Right atrium auricular region (tissue), 2 donors: ENCODE measurements around the gene TRERF1. TPM values are rescaled to one million over a fixed set of nuclear protein-coding genes. Genes with fewer than 3 reads are reported as not detected.

Experiments used
- DNase-seq: peaks from one replicate; pipeline ENCODE4 v3.0.0-alpha.2; 2019; ENCODE audit warnings: low spot score
- H3K27ac ChIP-seq, 2 donors: fragments of 200-600 bp; sonication (generic); 1 replicate in 1 of 2; 2 replicates in 1 of 2; pipeline ENCODE4 v1.5.1; 2016 to 2019
- H3K27me3 ChIP-seq, 2 donors: fragments of 200-600 bp; sonication (generic); one replicate each; pipeline versions ENCODE4 v1.5.1 to v1.6.0; 2017 to 2019
- H3K36me3 ChIP-seq: fragments of 200-600 bp; sonication (generic); one replicate; pipeline ENCODE4 v1.5.1; 2016
- H3K4me1 ChIP-seq, 2 donors: fragments of 200-600 bp; sonication (generic); one replicate each; pipeline versions ENCODE4 v1.5.1 to v1.6.0; 2017 to 2019
- H3K4me3 ChIP-seq, 2 donors: fragments of 200-600 bp; sonication (generic); 1 replicate in 1 of 2; 2 replicates in 1 of 2; pipeline ENCODE4 v1.5.1; 2017 to 2019; ENCODE audit warnings: mild to moderate bottlenecking in 1 of 2, moderate library complexity in 1 of 2
- H3K9me3 ChIP-seq, 2 donors: fragments of 200-600 bp; sonication (generic); one replicate each; pipeline ENCODE4 v1.5.1; 2019
- total RNA-seq, 2 donors: library from RNA; depleted of rRNA; stranded (reverse); fragments of >200 nt; gene quantifications; one replicate each; pipeline ENCODE4 v1.1.0, GENCODE V29; 2016
- TF ChIP-seq, protein P1 (sequence below), 2 donors: fragments of 200-600 bp; sonication (generic); IDR thresholded peaks; one replicate each; pipeline ENCODE4 v1.5.1; 2019; ENCODE audit warnings: antibody characterized with exemption in 2 of 2

Gene TRERF1
- total RNA-seq, 2 donors from 2014 or later: 1.9 to 2.5 TPM

DNA sequence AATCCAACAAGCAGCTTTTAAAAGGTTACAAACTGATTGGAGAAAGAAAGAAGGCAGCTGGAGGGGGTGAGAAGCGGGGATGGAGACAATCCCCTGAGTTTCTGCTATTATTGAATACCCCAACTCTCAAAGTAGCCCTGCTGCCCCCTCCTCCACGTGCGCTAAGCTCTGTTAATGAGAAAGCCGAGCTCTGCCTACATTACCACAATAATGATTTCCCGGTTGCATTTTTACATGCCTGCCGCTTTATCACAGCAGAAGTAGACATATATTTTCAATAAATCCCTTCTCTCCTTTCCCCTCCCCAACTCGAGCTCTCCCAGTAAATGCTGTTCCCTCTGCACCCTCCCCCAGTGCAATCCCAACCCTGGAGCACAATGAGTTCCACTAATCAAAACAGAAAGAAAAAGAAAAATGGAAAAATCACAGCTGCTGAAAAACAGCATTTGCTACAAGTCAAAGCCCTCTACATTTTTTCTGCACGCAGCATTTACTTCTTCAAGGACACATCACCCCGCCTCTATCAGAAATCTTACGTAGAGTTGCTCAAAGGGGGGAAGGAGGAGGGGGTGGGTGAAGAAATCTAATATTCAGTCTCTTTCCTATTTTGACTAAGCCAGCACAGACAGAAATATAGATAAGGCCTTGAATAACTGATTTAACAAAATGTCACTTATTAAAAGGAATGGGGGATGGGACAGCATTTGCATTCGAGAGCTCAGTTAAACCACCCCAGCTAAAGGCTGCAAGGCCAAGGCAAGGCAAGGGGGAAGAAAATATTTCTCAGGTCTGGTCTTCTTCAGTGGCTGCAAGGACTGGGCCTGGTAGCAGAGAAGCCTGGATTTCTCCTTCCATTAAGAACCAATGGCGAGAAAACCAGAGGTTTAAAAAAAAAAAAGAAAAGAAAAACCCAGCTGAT is 10.7 kb downstream of the TRERF1 start:
- no peaks in the 10 kb centered on the region for H3K9me3 ChIP-seq
- DNase-seq: no peak
- peak overlapping the region in 1 of 2 donors; percentile 4 for H3K4me3 ChIP-seq
- no peaks in the 10 kb centered on the region for H3K36me3 ChIP-seq
- H3K27me3 ChIP-seq: no peaks in the 10 kb centered on the region
- H3K4me1 ChIP-seq: peaks cover 0 to 27% of the 10 kb centered on the region in 2 donors
- peak overlapping the region; percentile 62 to 72 for H3K27ac ChIP-seq
- TF ChIP-seq, protein P1, sequence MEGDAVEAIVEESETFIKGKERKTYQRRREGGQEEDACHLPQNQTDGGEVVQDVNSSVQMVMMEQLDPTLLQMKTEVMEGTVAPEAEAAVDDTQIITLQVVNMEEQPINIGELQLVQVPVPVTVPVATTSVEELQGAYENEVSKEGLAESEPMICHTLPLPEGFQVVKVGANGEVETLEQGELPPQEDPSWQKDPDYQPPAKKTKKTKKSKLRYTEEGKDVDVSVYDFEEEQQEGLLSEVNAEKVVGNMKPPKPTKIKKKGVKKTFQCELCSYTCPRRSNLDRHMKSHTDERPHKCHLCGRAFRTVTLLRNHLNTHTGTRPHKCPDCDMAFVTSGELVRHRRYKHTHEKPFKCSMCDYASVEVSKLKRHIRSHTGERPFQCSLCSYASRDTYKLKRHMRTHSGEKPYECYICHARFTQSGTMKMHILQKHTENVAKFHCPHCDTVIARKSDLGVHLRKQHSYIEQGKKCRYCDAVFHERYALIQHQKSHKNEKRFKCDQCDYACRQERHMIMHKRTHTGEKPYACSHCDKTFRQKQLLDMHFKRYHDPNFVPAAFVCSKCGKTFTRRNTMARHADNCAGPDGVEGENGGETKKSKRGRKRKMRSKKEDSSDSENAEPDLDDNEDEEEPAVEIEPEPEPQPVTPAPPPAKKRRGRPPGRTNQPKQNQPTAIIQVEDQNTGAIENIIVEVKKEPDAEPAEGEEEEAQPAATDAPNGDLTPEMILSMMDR (IDR thresholded peaks at IDR 0.05): no peak

- Histone ChIP-seq H3K27ac (peak overlapping the region; percentile 62 to 72), H3K9me3 (no peaks in the 10 kb centered on the region), H3K27me3 (no peaks in the 10 kb centered on the region), H3K4me1 (peaks cover 0 to 27% of the 10 kb centered on the region in 2 donors), H3K36me3 (no peaks in the 10 kb centered on the region), H3K4me3 (no peak overlapping the region)
- no peak for DNase-seq
- TF ChIP-seq, protein P1 (IDR thresholded peaks at IDR 0.05): no peak
These were observed 11.7 kb downstream of the TRERF1 start for GRCh38 chr6:42440027-42440426.

- Histone ChIP-seq H3K4me1 (peaks cover 0 to 20% of the 10 kb centered on the region in 2 donors), H3K27me3 (no peaks in the 10 kb centered on the region), H3K4me3 (no peak overlapping the region), H3K36me3 (no peaks in the 10 kb centered on the region), H3K9me3 (peaks cover 2 to 9% of the 10 kb centered on the region in 2 donors), H3K27ac (no peak overlapping the region)
- no peak for DNase-seq
- TF ChIP-seq, protein P1 (IDR thresholded peaks at IDR 0.05): no peak
These were observed 14.9 kb downstream of the TRERF1 start for GRCh38 chr6:42436825-42437224.

DNA sequence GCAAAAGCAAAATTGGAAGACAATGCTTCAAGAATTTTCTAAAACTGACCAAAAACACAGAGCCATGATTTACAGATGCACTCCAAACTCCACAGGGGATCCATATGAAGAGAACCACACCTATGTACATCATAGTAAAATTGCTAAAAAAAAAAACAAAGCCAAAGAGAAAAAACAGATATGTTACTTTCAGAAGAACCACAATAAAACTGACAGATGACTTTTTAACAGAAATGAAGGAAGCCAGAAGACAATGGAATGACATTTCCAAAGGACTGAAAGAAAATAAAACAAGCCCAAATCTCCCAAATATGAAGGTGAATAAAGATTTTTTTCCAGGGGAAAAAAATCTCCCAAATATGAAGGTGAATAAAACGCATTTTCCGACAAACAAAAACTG is 17.5 kb downstream of the TRERF1 start:
- Histone ChIP-seq H3K4me1 (peaks cover 0 to under 1% of the 10 kb centered on the region in 2 donors), H3K36me3 (no peaks in the 10 kb centered on the region), H3K27me3 (no peaks in the 10 kb centered on the region), H3K27ac (no peak overlapping the region), H3K4me3 (no peak overlapping the region), H3K9me3 (peaks cover 2 to 9% of the 10 kb centered on the region in 2 donors)
- TF ChIP-seq, protein P1 (IDR thresholded peaks at IDR 0.05): no peak
- no peak for DNase-seq

DNA sequence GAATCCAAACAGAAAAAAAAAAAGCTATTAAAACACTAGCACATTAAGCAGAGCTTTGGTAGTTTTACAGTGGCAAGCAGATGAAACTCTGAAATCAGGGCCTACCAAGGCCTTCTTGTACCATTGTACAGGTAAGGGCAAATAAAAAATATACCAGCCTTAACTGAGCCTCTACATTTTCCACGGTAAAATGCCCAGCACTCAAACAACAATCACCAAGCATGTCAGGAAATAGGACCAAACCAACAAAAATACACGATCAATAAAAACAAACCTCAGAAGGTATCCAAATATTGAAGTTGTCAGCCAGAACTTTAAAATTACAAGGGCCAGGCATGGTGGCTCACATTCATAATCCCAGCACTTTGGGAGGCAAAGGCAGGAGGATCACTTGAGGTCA is 18.3 kb downstream of the TRERF1 start:
- H3K9me3 ChIP-seq: peaks cover 2 to 9% of the 10 kb centered on the region in 2 donors

More for the DNA sequence above, 18.3 kb downstream of the TRERF1 start:
- DNase-seq: no peak
- Histone ChIP-seq H3K4me1 (peaks cover 0 to 9% of the 10 kb centered on the region in 2 donors), H3K36me3 (no peaks in the 10 kb centered on the region), H3K27me3 (no peaks in the 10 kb centered on the region), H3K4me3 (no peak overlapping the region), H3K27ac (no peak overlapping the region)
- TF ChIP-seq, protein P1 (IDR thresholded peaks at IDR 0.05): no peak
